ENCODE results near the gene ASB18.

DNA sequence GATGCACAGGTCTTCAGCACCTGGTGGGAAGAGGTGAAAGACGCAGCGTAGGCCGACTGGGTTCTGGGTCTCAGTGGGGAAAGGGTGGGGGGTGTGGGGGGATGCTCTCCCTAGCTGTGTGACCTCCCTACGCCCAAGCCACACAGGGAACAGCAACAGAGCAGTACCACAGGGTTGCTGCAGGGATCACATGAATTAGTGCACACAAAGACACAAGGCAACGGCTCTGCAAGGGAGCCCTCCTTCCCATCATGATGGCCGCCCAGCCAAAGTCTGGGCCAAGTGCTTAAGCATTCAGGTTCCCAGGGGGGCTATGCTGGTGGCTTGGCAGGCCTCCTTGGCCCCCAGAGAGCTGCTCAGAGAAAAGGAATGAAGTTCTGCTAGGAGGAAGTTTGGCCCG lies 67.8 kb downstream of the ASB18 start:
- TF ChIP-seq, protein P1, sequence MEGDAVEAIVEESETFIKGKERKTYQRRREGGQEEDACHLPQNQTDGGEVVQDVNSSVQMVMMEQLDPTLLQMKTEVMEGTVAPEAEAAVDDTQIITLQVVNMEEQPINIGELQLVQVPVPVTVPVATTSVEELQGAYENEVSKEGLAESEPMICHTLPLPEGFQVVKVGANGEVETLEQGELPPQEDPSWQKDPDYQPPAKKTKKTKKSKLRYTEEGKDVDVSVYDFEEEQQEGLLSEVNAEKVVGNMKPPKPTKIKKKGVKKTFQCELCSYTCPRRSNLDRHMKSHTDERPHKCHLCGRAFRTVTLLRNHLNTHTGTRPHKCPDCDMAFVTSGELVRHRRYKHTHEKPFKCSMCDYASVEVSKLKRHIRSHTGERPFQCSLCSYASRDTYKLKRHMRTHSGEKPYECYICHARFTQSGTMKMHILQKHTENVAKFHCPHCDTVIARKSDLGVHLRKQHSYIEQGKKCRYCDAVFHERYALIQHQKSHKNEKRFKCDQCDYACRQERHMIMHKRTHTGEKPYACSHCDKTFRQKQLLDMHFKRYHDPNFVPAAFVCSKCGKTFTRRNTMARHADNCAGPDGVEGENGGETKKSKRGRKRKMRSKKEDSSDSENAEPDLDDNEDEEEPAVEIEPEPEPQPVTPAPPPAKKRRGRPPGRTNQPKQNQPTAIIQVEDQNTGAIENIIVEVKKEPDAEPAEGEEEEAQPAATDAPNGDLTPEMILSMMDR (IDR thresholded peaks at IDR 0.05; ENCODE audit: low read depth, low read length, poor library complexity, severe bottlenecking): no peak
- TF ChIP-seq EZH2phosphoT487 (IDR thresholded peaks at IDR 0.05; ENCODE audit: borderline replicate concordance, low read length): no peak
